MM.1S (cell line): Measurements from ENCODE around the gene CASKIN1.
"Not testable (repeated sequence)": the region's sequence is repeated elsewhere in the genome, so short reads cannot be mapped to it uniquely, and the experiment has no call there.

Experiments used
- DNase-seq: peaks from one replicate; pipeline ENCODE4 v3.0.0-alpha.2; 2015
- H2AFZ ChIP-seq: fragments of 300-600 bp; sonication (generic); 2 replicates; pipeline ENCODE4 v1.6.0; 2016; ENCODE audit warnings: antibody characterized with exemption, low read length
- H3F3A ChIP-seq: fragments of 300-600 bp; sonication (generic); 2 replicates; pipeline ENCODE4 v1.6.1; 2016; ENCODE audit warnings: mild to moderate bottlenecking, antibody characterized with exemption, low read length, moderate library complexity, mixed read lengths; ENCODE audit not compliant: insufficient read depth
- H3K27ac ChIP-seq: fragments of 300-600 bp; sonication (generic); 2 replicates; pipeline ENCODE4 v1.5.1; 2016; ENCODE audit warnings: mild to moderate bottlenecking, low read length
- H3K27me3 ChIP-seq: fragments of 300-600 bp; sonication (generic); replicated peaks from 2 replicates; pipeline ENCODE4 v1.6.0; 2016; ENCODE audit warnings: low read length; ENCODE audit not compliant: insufficient read depth
- H3K36me3 ChIP-seq: fragments of 300-600 bp; sonication (generic); replicated peaks from 2 replicates; pipeline ENCODE4 v1.6.1; 2016; ENCODE audit warnings: mild to moderate bottlenecking, low read length, mixed read lengths; ENCODE audit not compliant: insufficient read depth
- H3K4me1 ChIP-seq: fragments of 300-600 bp; sonication (generic); 2 replicates; pipeline ENCODE4 v1.6.1; 2016; ENCODE audit warnings: low read length, mixed read lengths
- H3K4me2 ChIP-seq: fragments of 300-600 bp; sonication (generic); 2 replicates; pipeline ENCODE4 v1.6.0; 2016; ENCODE audit warnings: low read depth, low read length
- H3K4me3 ChIP-seq: fragments of 300-600 bp; sonication (generic); 2 replicates; pipeline ENCODE4 v1.5.1; 2016; ENCODE audit warnings: low read length, mixed read lengths
- H3K79me2 ChIP-seq: fragments of 300-600 bp; sonication (generic); 2 replicates; pipeline ENCODE4 v1.6.1; 2016; ENCODE audit warnings: mixed run types, low read length, mixed read lengths
- H3K9ac ChIP-seq: fragments of 300-600 bp; sonication (generic); 2 replicates; pipeline ENCODE4 v1.6.1; 2016; ENCODE audit warnings: low read length, mixed read lengths
- H3K9me2 ChIP-seq: fragments of 300-600 bp; sonication (generic); replicated peaks from 2 replicates; pipeline ENCODE4 v1.6.1; 2016; ENCODE audit warnings: mild to moderate bottlenecking, low read length, mixed read lengths; ENCODE audit not compliant: insufficient read depth
- H3K9me3 ChIP-seq: fragments of 300-600 bp; sonication (generic); replicated peaks from 2 replicates; pipeline ENCODE4 v1.6.1; 2016; ENCODE audit warnings: mild to moderate bottlenecking, low read length, mixed read lengths; ENCODE audit not compliant: insufficient read depth
- H4K20me1 ChIP-seq: fragments of 300-600 bp; sonication (generic); 2 replicates; pipeline ENCODE4 v1.6.1; 2016; ENCODE audit warnings: mild to moderate bottlenecking, low read length, moderate library complexity, mixed read lengths; ENCODE audit not compliant: insufficient read depth

CASKIN1 gene

GRCh38 chr16:2133797-2134196, 62.6 kb downstream of the CASKIN1 start:
- H3K4me3 ChIP-seq, H3K4me1 ChIP-seq, H3F3A ChIP-seq, H3K27ac ChIP-seq, H3K9ac ChIP-seq, H3K4me2 ChIP-seq, H4K20me1 ChIP-seq, H3K79me2 ChIP-seq, H3K27me3 ChIP-seq, H3K9me2 ChIP-seq, H3K36me3 ChIP-seq, DNase-seq, H2AFZ ChIP-seq, H3K9me3 ChIP-seq: not testable (repeated sequence)

GRCh38 chr16:2129890-2130447, 66.4 kb downstream of the CASKIN1 start:
- H4K20me1 ChIP-seq, H3K4me2 ChIP-seq, H3K4me1 ChIP-seq, H3K4me3 ChIP-seq, H3K27me3 ChIP-seq, H3K9me2 ChIP-seq, H3K9me3 ChIP-seq, DNase-seq, H2AFZ ChIP-seq, H3K27ac ChIP-seq, H3K36me3 ChIP-seq, H3F3A ChIP-seq, H3K9ac ChIP-seq: not testable (repeated sequence)
- H3K79me2 ChIP-seq = peaks cover 21% of the 10 kb centered on the region

- not testable (repeated sequence) for H3K9ac ChIP-seq, H3F3A ChIP-seq, H3K4me2 ChIP-seq, DNase-seq, H3K27me3 ChIP-seq, H3K9me2 ChIP-seq, H3K36me3 ChIP-seq, H3K4me1 ChIP-seq, H3K27ac ChIP-seq, H3K9me3 ChIP-seq, H3K4me3 ChIP-seq, H4K20me1 ChIP-seq, H2AFZ ChIP-seq
- peaks cover 23% of the 10 kb centered on the region for H3K79me2 ChIP-seq
These were observed 67.2 kb downstream of the CASKIN1 start for GRCh38 chr16:2129251-2129650.

- not testable (repeated sequence) for H3F3A ChIP-seq, H3K4me1 ChIP-seq, H3K9me3 ChIP-seq, H3K9ac ChIP-seq, H3K27ac ChIP-seq, H4K20me1 ChIP-seq, H3K9me2 ChIP-seq, H3K4me3 ChIP-seq, H2AFZ ChIP-seq, H3K4me2 ChIP-seq, DNase-seq, H3K27me3 ChIP-seq, H3K36me3 ChIP-seq
- peaks cover 19% of the 10 kb centered on the region for H3K79me2 ChIP-seq
These were observed 68.7 kb downstream of the CASKIN1 start for GRCh38 chr16:2127630-2128280.
